KMS-11 (cell line): ENCODE measurements around the gene P2RX3.

Source experiments
- H2AFZ ChIP-seq: fragments of 200-600 bp; sonication (generic); 2 replicates; pipeline ENCODE4 v1.6.1; 2016; ENCODE audit warnings: antibody characterized with exemption, mixed run types, low read depth
- H3K27ac ChIP-seq: fragments of 200-600 bp; sonication (generic); 2 replicates; pipeline ENCODE4 v1.6.1; 2016; ENCODE audit warnings: mild to moderate bottlenecking, mixed run types
- H3K27me3 ChIP-seq: fragments of 200-600 bp; sonication (generic); 2 replicates; pipeline ENCODE4 v1.6.1; 2017; ENCODE audit warnings: mild to moderate bottlenecking, low read depth, mixed run types, moderate library complexity; ENCODE audit not compliant: insufficient read depth
- H3K36me3 ChIP-seq: fragments of 200-600 bp; sonication (generic); 2 replicates; pipeline ENCODE4 v1.6.1; 2017; ENCODE audit warnings: mild to moderate bottlenecking, mixed run types; ENCODE audit not compliant: insufficient read depth
- H3K4me1 ChIP-seq: fragments of 200-600 bp; sonication (generic); 2 replicates; pipeline ENCODE4 v1.6.1; 2016; ENCODE audit warnings: mild to moderate bottlenecking, low read depth, mixed run types; ENCODE audit not compliant: poor library complexity, severe bottlenecking
- H3K4me2 ChIP-seq: fragments of 200-600 bp; sonication (generic); 2 replicates; pipeline ENCODE4 v1.7.0; 2016; ENCODE audit warnings: mild to moderate bottlenecking, mixed run types
- H3K4me3 ChIP-seq: fragments of 200-600 bp; sonication (generic); IDR thresholded peaks from 2 replicates; pipeline ENCODE4 v1.6.1; 2017; ENCODE audit warnings: low read depth, low read length, mixed read lengths; ENCODE audit not compliant: insufficient read depth
- H3K79me2 ChIP-seq: fragments of 200-600 bp; sonication (generic); 2 replicates; pipeline ENCODE4 v1.6.1; 2016; ENCODE audit warnings: low read depth, mixed run types; ENCODE audit not compliant: insufficient read depth
- H3K9ac ChIP-seq: fragments of 200-600 bp; sonication (generic); 2 replicates; pipeline ENCODE4 v1.6.1; 2016; ENCODE audit warnings: mild to moderate bottlenecking, mixed run types
- H4K20me1 ChIP-seq: fragments of 200-600 bp; sonication (generic); 2 replicates; pipeline ENCODE4 v1.6.1; 2016; ENCODE audit warnings: mild to moderate bottlenecking, mixed run types; ENCODE audit not compliant: insufficient read depth
- TF ChIP-seq, protein P1 (sequence below): fragments of 200-600 bp; sonication (generic); conservative IDR thresholded peaks from 2 replicates; pipeline ENCODE4 v1.6.1; 2017; ENCODE audit warnings: low read depth, mild to moderate bottlenecking, antibody characterized with exemption, low read length, moderate library complexity, mixed read lengths

Gene P2RX3

DNA sequence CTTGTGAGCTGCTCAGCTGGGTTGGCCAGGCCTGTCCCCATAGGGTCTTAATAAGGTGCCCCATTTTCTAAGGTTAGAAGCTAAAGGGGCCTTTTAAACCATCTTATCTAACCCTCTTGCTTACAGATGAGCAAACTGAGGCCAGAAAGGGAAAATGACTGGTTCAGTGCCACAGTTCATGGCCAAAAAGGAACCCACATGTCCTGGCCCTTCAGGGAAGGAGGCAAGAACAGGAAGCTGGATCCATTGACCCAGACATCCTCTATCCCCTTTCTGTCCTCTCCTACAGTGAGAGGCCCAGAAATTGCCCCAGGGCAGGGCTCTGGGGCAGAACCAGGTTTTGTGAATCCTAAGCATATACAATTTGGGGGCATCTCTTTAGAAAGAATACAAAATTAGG, 32.8 kb downstream of the P2RX3 start:
- Histone ChIP-seq H3K9ac (no peak overlapping the region), H2AFZ (no peak overlapping the region), H4K20me1 (no peaks in the 10 kb centered on the region), H3K4me1 (no peaks in the 10 kb centered on the region), H3K79me2 (no peaks in the 10 kb centered on the region), H3K27ac (no peak overlapping the region), H3K27me3 (no peaks in the 10 kb centered on the region), H3K36me3 (no peaks in the 10 kb centered on the region), H3K4me2 (no peak overlapping the region), H3K4me3 (no peak overlapping the region)
- TF ChIP-seq, protein P1, sequence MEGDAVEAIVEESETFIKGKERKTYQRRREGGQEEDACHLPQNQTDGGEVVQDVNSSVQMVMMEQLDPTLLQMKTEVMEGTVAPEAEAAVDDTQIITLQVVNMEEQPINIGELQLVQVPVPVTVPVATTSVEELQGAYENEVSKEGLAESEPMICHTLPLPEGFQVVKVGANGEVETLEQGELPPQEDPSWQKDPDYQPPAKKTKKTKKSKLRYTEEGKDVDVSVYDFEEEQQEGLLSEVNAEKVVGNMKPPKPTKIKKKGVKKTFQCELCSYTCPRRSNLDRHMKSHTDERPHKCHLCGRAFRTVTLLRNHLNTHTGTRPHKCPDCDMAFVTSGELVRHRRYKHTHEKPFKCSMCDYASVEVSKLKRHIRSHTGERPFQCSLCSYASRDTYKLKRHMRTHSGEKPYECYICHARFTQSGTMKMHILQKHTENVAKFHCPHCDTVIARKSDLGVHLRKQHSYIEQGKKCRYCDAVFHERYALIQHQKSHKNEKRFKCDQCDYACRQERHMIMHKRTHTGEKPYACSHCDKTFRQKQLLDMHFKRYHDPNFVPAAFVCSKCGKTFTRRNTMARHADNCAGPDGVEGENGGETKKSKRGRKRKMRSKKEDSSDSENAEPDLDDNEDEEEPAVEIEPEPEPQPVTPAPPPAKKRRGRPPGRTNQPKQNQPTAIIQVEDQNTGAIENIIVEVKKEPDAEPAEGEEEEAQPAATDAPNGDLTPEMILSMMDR = no peak

DNA sequence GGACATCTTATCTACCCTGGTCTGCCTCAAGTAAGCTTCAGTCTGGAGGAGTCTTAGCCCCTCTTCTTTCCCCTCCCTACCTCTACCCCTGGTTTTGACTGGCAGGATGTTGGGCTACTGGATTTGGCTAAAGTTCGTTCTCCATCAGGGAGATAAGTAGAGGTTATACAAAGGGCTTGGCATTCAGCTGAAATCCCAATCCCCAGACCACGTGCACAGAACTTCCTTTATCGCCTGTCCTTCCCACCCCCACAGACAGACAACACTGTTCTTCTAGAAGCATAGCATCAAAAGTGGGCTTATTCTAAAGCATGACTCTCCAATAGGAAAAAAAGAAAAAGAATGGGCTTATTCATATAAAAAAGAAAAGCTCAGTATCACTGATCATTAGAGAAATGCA, 35.0 kb downstream of the P2RX3 start:
- H4K20me1 ChIP-seq = no peaks in the 10 kb centered on the region
- no peaks in the 10 kb centered on the region for H3K36me3 ChIP-seq
- H3K27me3 ChIP-seq = no peaks in the 10 kb centered on the region
- H3K9ac ChIP-seq = no peak overlapping the region
- no peak overlapping the region for H2AFZ ChIP-seq
- no peak overlapping the region for H3K4me3 ChIP-seq
- H3K79me2 ChIP-seq = no peaks in the 10 kb centered on the region
- no peak overlapping the region for H3K27ac ChIP-seq
- no peak overlapping the region for H3K4me2 ChIP-seq
- TF ChIP-seq, protein P1 = no peak
- no peaks in the 10 kb centered on the region for H3K4me1 ChIP-seq

DNA sequence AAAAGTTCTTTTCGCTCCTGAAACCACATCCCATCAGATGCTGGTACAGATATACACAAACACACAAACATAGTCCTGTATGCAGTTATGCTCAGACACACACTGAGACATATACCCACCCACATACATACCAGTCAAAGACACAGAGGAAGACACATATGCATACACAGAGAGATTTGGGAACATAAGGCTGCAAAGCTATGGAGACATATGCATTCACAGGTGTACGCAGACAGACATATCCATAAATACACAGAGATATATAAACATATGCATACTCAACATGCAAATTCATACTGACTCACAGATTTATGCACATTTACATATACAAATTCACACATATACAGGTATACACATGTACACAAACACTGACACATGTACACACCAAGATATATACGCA, 36.8 kb downstream of the P2RX3 start:
- TF ChIP-seq, protein P1 = no peak
- Histone ChIP-seq H4K20me1 (no peaks in the 10 kb centered on the region), H3K79me2 (no peaks in the 10 kb centered on the region), H3K4me3 (no peak overlapping the region), H3K27ac (no peak overlapping the region), H3K36me3 (no peaks in the 10 kb centered on the region), H3K27me3 (no peaks in the 10 kb centered on the region), H3K4me1 (no peaks in the 10 kb centered on the region), H3K4me2 (no peak overlapping the region), H3K9ac (no peak overlapping the region), H2AFZ (no peak overlapping the region)

DNA sequence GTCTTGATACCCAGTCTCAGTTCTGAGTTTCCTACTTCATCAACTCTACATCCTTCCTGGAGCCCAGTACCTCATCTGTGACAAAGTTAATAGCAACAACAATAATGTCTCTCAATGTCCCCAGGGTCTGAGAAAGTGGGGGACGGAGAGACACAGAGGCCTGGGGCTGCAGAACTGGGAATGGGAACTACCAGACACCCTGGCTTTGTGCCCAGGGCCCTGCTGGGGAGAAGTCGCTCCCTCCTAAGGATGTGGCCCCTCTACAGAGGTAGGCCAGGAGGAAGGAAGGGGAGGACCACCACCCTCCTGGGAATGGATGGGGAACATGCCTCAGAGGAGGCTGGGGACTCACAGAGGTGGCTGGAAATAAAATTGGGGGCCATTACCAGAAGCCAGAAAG, 37.3 kb downstream of the P2RX3 start:
- no peaks in the 10 kb centered on the region for H3K27me3 ChIP-seq
- no peak overlapping the region for H3K4me3 ChIP-seq
- H3K4me2 ChIP-seq = no peak overlapping the region
- H3K9ac ChIP-seq = no peak overlapping the region
- H3K36me3 ChIP-seq = no peaks in the 10 kb centered on the region
- H3K27ac ChIP-seq = no peak overlapping the region
- no peak overlapping the region for H2AFZ ChIP-seq
- H4K20me1 ChIP-seq = no peaks in the 10 kb centered on the region
- TF ChIP-seq, protein P1 = no peak
- no peaks in the 10 kb centered on the region for H3K4me1 ChIP-seq
- no peaks in the 10 kb centered on the region for H3K79me2 ChIP-seq
